B cell (primary cell): ENCODE data around the gene SERINC5. TPM values are rescaled to one million over a fixed set of nuclear protein-coding genes. Genes with fewer than 3 reads are reported as not detected.

ENCODE experiments used
- ATAC-seq: fragments of 200-7000 bp; cut with Tn5 transposase; one replicate; pipeline ENCODE4 v1.10.0; 2021; ENCODE audit warnings: low read depth, mild to moderate bottlenecking, moderate number of reproducible peaks, moderate library complexity
- CTCF ChIA-PET: fragments of 350-600 bp; sonication (Branson Sonifier 250); formaldehyde crosslinking; loops from one replicate; lab custom pipeline; 2021; ENCODE audit warnings: antibody characterized with exemption, inconsistent platforms; lab: Charles Lee
- POLR2A ChIA-PET: fragments of 350-600 bp; sonication (Branson Sonifier 250); formaldehyde crosslinking; loops from one replicate; lab custom pipeline; 2021; ENCODE audit warnings: antibody characterized with exemption; lab: Charles Lee
- DNase-seq: peaks from one replicate; pipeline ENCODE4 v3.0.0; 2013
- H2AFZ ChIP-seq: 2 replicates; pipeline ENCODE4 v1.6.1; 2012; ENCODE audit warnings: mild to moderate bottlenecking, low read depth, low read length; ENCODE audit not compliant: insufficient read depth, poor library complexity, severe bottlenecking
- H3K27ac ChIP-seq, 2 donors: 1 replicate in 1 of 2; 2 replicates in 1 of 2; pipeline ENCODE4 v1.5.1; 2012 to 2013; ENCODE audit warnings: low read length in 2 of 2, mild to moderate bottlenecking in 2 of 2, moderate library complexity in 1 of 2
- H3K27me3 ChIP-seq, 4 experiments: fragments of 200-600 bp in 1 of 4; sonication (generic) in 1 of 4; replicated peaks in 1 of 4; 1 replicate in 2 of 4; 2 replicates in 2 of 4; pipeline versions ENCODE4 v1.6.1 to v1.7.0; 2013 to 2016; ENCODE audit warnings: low read length in 3 of 4, mild to moderate bottlenecking in 2 of 4, mixed read lengths in 1 of 4, moderate library complexity in 1 of 4; ENCODE audit not compliant: insufficient read depth in 4 of 4, control insufficient read depth in 3 of 4; ENCODE audit errors: control extremely low read depth in 1 of 4
- H3K36me3 ChIP-seq, 2 experiments: replicated peaks in 1 of 2; 1 replicate in 1 of 2; 2 replicates in 1 of 2; pipeline versions ENCODE4 v1.6.1 to v1.7.1; 2013; ENCODE audit warnings: low read length in 1 of 2; ENCODE audit not compliant: insufficient read depth in 2 of 2, control insufficient read depth in 1 of 2; ENCODE audit errors: control extremely low read depth in 1 of 2, extremely low read depth in 1 of 2
- H3K4me1 ChIP-seq, 2 donors: fragments of 200-600 bp in 1 of 2; sonication (generic) in 1 of 2; 1 replicate in 1 of 2; 2 replicates in 1 of 2; pipeline versions ENCODE4 v1.5.1 to v1.6.1; 2013 to 2017; ENCODE audit warnings: low read length in 2 of 2; ENCODE audit not compliant: control insufficient read depth in 2 of 2, insufficient read depth in 2 of 2
- H3K4me2 ChIP-seq: replicated peaks from 2 replicates; pipeline ENCODE3; 2012; ENCODE audit warnings: mild to moderate bottlenecking, low read depth, low read length; ENCODE audit not compliant: poor library complexity, severe bottlenecking
- H3K4me3 ChIP-seq, 5 experiments: fragments of 200-600 bp in 1 of 5; sonication (generic) in 1 of 5; 1 replicate in 3 of 5; 2 replicates in 2 of 5; pipeline versions ENCODE4 v1.5.1 to v1.7.0; 2011 to 2016; ENCODE audit warnings: low read length in 4 of 5, mild to moderate bottlenecking in 4 of 5, low read depth in 2 of 5, control low read depth in 1 of 5, moderate library complexity in 1 of 5; ENCODE audit not compliant: insufficient read depth in 1 of 5; ENCODE audit errors: control extremely low read depth in 1 of 5, extremely low read depth in 1 of 5
- H3K79me2 ChIP-seq: fragments of 200-600 bp; sonication (generic); one replicate; pipeline ENCODE4 v1.6.0; 2016; ENCODE audit warnings: low read length; ENCODE audit not compliant: control insufficient read depth, insufficient read depth
- H3K9ac ChIP-seq: fragments of 200-600 bp; sonication (generic); 2 replicates; pipeline ENCODE4 v1.6.1; 2017; ENCODE audit warnings: mild to moderate bottlenecking, low read length, moderate library complexity
- H3K9me3 ChIP-seq, 3 donors: one replicate each; pipeline versions ENCODE4 v1.6.1 to v1.7.1; 2013; ENCODE audit warnings: low read length in 2 of 3; ENCODE audit not compliant: control insufficient read depth in 2 of 3, insufficient read depth in 1 of 3; ENCODE audit errors: control extremely low read depth in 1 of 3
- H4K20me1 ChIP-seq: 2 replicates; pipeline ENCODE4 v1.6.0; 2012; ENCODE audit warnings: mild to moderate bottlenecking, low read length; ENCODE audit not compliant: insufficient read depth, control insufficient read depth, poor library complexity, severe bottlenecking
- H3K27ac Mint-ChIP-seq: one replicate; pipeline ENCODE4 v1.8.0; 2021; ENCODE audit warnings: mixed read lengths
- H3K27me3 Mint-ChIP-seq: one replicate; pipeline ENCODE4 v1.8.0; 2021; ENCODE audit warnings: mixed read lengths
- H3K4me1 Mint-ChIP-seq: one replicate; pipeline ENCODE4 v1.8.0; 2021; ENCODE audit warnings: mixed read lengths
- H3K4me3 Mint-ChIP-seq: one replicate; pipeline ENCODE4 v1.8.0; 2021; ENCODE audit warnings: mixed read lengths
- H3K9me3 Mint-ChIP-seq: one replicate; pipeline ENCODE4 v1.8.0; 2022; ENCODE audit warnings: mixed read lengths; ENCODE audit not compliant: insufficient read depth
- CTCF ChIP-seq: fragments of 200-600 bp; IDR thresholded peaks from one replicate; pipeline ENCODE4 v1.8.0; 2022; ENCODE audit warnings: antibody characterized with exemption, mild to moderate bottlenecking
- EZH2 ChIP-seq: IDR thresholded peaks from 2 replicates; pipeline ENCODE4 v1.6.1; 2012; ENCODE audit warnings: borderline replicate concordance, low read depth, mild to moderate bottlenecking, moderate library complexity, low read length; ENCODE audit not compliant: insufficient read depth, poor library complexity, severe bottlenecking
- WGBS: methylation state at CpG from one replicate; pipeline ENCODE4 v1.1.5; 2013; ENCODE audit warnings: missing lambda C conversion rate; ENCODE audit not compliant: insufficient coverage; 5-methylcytosine and 5-hydroxymethylcytosine counted together
- intact Hi-C: fragments of 100-400 bp; cut with micrococcal nuclease; formaldehyde crosslinking; loops from one replicate; pipeline ENCODE4 v1.10.0; 2022
- polyA plus RNA-seq: library from polyadenylated mRNA; depleted of rRNA; stranded (reverse); fragments of >200 nt; gene quantifications from 2 replicates; pipeline ENCODE4 v1.2.3, GENCODE V29; 2012
- total RNA-seq, 2 donors: library from RNA; stranded (reverse); fragments of 120-200 nt in 1 of 2; gene quantifications; 1 replicate in 1 of 2; 2 replicates in 1 of 2; pipeline versions ENCODE4 v1.2.3 to v1.2.4, GENCODE V29; 2013 to 2022

The SERINC5 gene
- total and polyA plus RNA-seq, 2 donors (not counting 1 experiment from before 2014, with no cell fraction given) = 2.4 to 9.5 TPM

- no peak overlapping the region for H3K4me2 ChIP-seq
- intact Hi-C loops = no loop called here
- H3K9me3 ChIP-seq = peaks cover 3 to 27% (median 14%) of the 10 kb centered on the region in 3 donors
- H2AFZ ChIP-seq = no peak overlapping the region
- Mint-ChIP-seq H3K27me3 (no peaks in the 10 kb centered on the region), H3K4me3 (no peak overlapping the region), H3K9me3 (peaks cover 3% of the 10 kb centered on the region), H3K27ac (no peak overlapping the region), H3K4me1 (peaks cover 41% of the 10 kb centered on the region)
- POLR2A ChIA-PET = no interaction called here
- peaks cover 2 to 4% of the 10 kb centered on the region in 2 experiments for H3K36me3 ChIP-seq
- H3K4me3 ChIP-seq = no peak overlapping the region
- 100% methylated on average over 3 of the region's 3 CpGs for WGBS
- H3K4me1 ChIP-seq = peaks cover 25 to 34% of the 10 kb centered on the region in 2 donors
- TF ChIP-seq EZH2 (no peak), CTCF (no peak)
- H3K27me3 ChIP-seq = no peaks in the 10 kb centered on the region
- no peak for DNase-seq
- no peak for ATAC-seq
- no peak overlapping the region for H3K27ac ChIP-seq
- CTCF ChIA-PET = no interaction called here
- H4K20me1 ChIP-seq = peaks cover 6% of the 10 kb centered on the region
- no peak overlapping the region for H3K9ac ChIP-seq
- peaks cover 36% of the 10 kb centered on the region for H3K79me2 ChIP-seq
These were observed 13.0 kb downstream of the SERINC5 start for GRCh38 chr5:80242849-80243248.

GRCh38 chr5:80240368-80240986 is 15.4 kb downstream of the SERINC5 start:
- peak; percentile 51 for ATAC-seq
- peaks cover 3% of the 10 kb centered on the region for H3K9me3 Mint-ChIP-seq
- WGBS = no CpG with 5 or more reads among the region's 8 CpGs
- Histone ChIP-seq H3K79me2 (peaks cover 56% of the 10 kb centered on the region), H3K27me3 (no peaks in the 10 kb centered on the region), H3K4me2 (peak overlapping the region; percentile 31), H3K27ac (no peak overlapping the region), H3K9ac (no peak overlapping the region), H3K36me3 (peaks cover 2 to 4% of the 10 kb centered on the region in 2 experiments), H2AFZ (no peak overlapping the region), H4K20me1 (peaks cover 6% of the 10 kb centered on the region), H3K4me3 (no peak overlapping the region), H3K4me1 (peaks cover 25 to 27% of the 10 kb centered on the region in 2 donors), H3K9me3 (peaks cover 3 to 29% (median 14%) of the 10 kb centered on the region in 3 donors)
- TF ChIP-seq EZH2 = no peak
- no peak for TF ChIP-seq CTCF
- ChIA-PET CTCF (no interaction called here), POLR2A (no interaction called here)
- H3K4me1 Mint-ChIP-seq = peaks cover 27% of the 10 kb centered on the region
- no peak overlapping the region for H3K27ac Mint-ChIP-seq
- peak overlapping the region; percentile 32 for H3K4me3 Mint-ChIP-seq
- no peaks in the 10 kb centered on the region for H3K27me3 Mint-ChIP-seq
- DNase-seq = no peak
- intact Hi-C loops = no loop called here
